CD4-positive, alpha-beta T cell (primary cell): Measurements from ENCODE around the gene PROSER1. TPM values are rescaled to one million over a fixed set of nuclear protein-coding genes. Genes with fewer than 3 reads are reported as not detected.

Source experiments
- ATAC-seq: fragments of 200-7000 bp; cut with Tn5 transposase; one replicate; pipeline ENCODE4 v1.10.0; 2022; ENCODE audit warnings: mild to moderate bottlenecking; ENCODE audit not compliant: poor library complexity
- CTCF ChIA-PET: fragments of 350-600 bp; sonication (Branson Sonifier 250); formaldehyde crosslinking; loops from one replicate; lab custom pipeline; 2021; ENCODE audit warnings: antibody characterized with exemption, inconsistent platforms; lab: Charles Lee
- POLR2A ChIA-PET: fragments of 350-600 bp; sonication (Branson Sonifier 250); formaldehyde crosslinking; loops from one replicate; lab custom pipeline; 2021; ENCODE audit warnings: antibody characterized with exemption, inconsistent platforms; lab: Charles Lee
- DNase-seq, 14 experiments: peaks; one replicate each; pipeline ENCODE4 v3.0.0-alpha.2; 2013 to 2020; ENCODE audit warnings: mixed read lengths in 2 of 14
- H3K27ac ChIP-seq, 2 donors: one replicate each; pipeline versions ENCODE4 v1.5.1 to v1.7.0; 2013; ENCODE audit warnings: low read length in 2 of 2, low read depth in 1 of 2, mild to moderate bottlenecking in 1 of 2
- H3K27me3 ChIP-seq, 2 experiments: 1 replicate in 1 of 2; 2 replicates in 1 of 2; pipeline versions ENCODE4 v1.6.1 to v1.7.0; 2013; ENCODE audit warnings: low read length in 2 of 2, control low read depth in 1 of 2, mild to moderate bottlenecking in 1 of 2, moderate library complexity in 1 of 2; ENCODE audit not compliant: insufficient read depth in 2 of 2, control insufficient read depth in 1 of 2
- H3K36me3 ChIP-seq: one replicate; pipeline ENCODE4 v1.6.1; 2013; ENCODE audit warnings: low read length, control low read depth; ENCODE audit not compliant: insufficient read depth
- H3K4me1 ChIP-seq: one replicate; pipeline ENCODE4 v1.6.1; 2013; ENCODE audit warnings: low read length, control low read depth; ENCODE audit not compliant: insufficient read depth
- H3K4me3 ChIP-seq: one replicate; pipeline ENCODE4 v1.5.1; 2013; ENCODE audit warnings: mild to moderate bottlenecking, low read length, moderate library complexity
- H3K9me3 ChIP-seq, 2 experiments: 1 replicate in 1 of 2; 2 replicates in 1 of 2; pipeline versions ENCODE4 v1.6.1 to v1.7.0; 2013; ENCODE audit warnings: low read length in 2 of 2, mild to moderate bottlenecking in 2 of 2, control low read depth in 1 of 2, moderate library complexity in 1 of 2; ENCODE audit not compliant: control insufficient read depth in 1 of 2, insufficient read depth in 1 of 2
- H3K27ac Mint-ChIP-seq: one replicate; pipeline ENCODE4 v1.8.0; 2020; ENCODE audit warnings: mixed read lengths
- H3K27me3 Mint-ChIP-seq: one replicate; pipeline ENCODE4 v1.8.0; 2021; ENCODE audit warnings: mixed read lengths
- H3K36me3 Mint-ChIP-seq: one replicate; pipeline ENCODE4 v1.8.0; 2021; ENCODE audit warnings: low read depth, mixed read lengths
- H3K4me1 Mint-ChIP-seq: one replicate; pipeline ENCODE4 v1.8.0; 2021; ENCODE audit warnings: low read depth, mixed read lengths
- H3K4me3 Mint-ChIP-seq: one replicate; pipeline ENCODE4 v1.8.0; 2020; ENCODE audit warnings: mild to moderate bottlenecking, mixed read lengths
- H3K9me3 Mint-ChIP-seq: one replicate; pipeline ENCODE4 v1.8.0; 2020; ENCODE audit warnings: mixed read lengths
- intact Hi-C, 2 experiments: fragments of 100-400 bp; cut with DNase I in 1 of 2; cut with micrococcal nuclease in 1 of 2; formaldehyde crosslinking; loops; one replicate each; pipeline versions ENCODE4 v1.15.1 to v1.9.0; 2023 to 2025; cut with DNase I, micrococcal nuclease
- total RNA-seq, 174 experiments: library from RNA in 2 of 174; stranded (reverse) in 2 of 174; gene quantifications; one replicate each; pipeline ENCODE4 v1.2.3 and lab custom pipeline; 2021 to 2026
- TF ChIP-seq, protein P1 (sequence below): fragments of 200-600 bp; IDR thresholded peaks from one replicate; pipeline ENCODE4 v1.8.0; 2022; ENCODE audit warnings: antibody characterized with exemption, mild to moderate bottlenecking

PROSER1 gene
- total RNA-seq, 2 experiments from 2014 or later: 29.3 to 35.3 TPM

DNA sequence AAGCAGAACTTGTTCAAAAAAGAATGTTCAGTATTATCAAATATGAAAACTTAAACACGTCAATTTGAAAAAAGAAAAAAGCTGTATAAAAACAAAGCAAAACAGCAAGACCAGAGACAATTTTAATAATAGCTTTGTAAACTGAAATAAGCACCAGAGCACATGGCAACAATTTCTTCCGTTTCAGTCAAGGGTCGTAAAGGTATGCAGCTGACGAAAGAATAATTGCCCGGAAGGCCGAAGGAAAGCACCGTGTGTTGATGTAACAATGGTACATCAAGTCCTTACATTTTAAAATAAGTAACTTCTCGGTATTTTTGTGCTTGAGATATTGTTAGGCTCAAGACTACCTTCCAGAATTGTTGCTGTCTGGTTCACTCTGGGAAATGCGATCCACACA, 1.7 kb downstream of the PROSER1 start:
- ChIA-PET CTCF (no interaction called here), POLR2A (interaction anchor here (2.7 kb wide), 1 partner anchor 12 kb away, joined by 11 read pairs; no protein-coding TSS in a partner anchor)
- Histone ChIP-seq H3K4me3 (peak overlapping the region; percentile 80), H3K36me3 (no peaks in the 10 kb centered on the region), H3K9me3 (no peaks in the 10 kb centered on the region), H3K4me1 (peaks cover 12% of the 10 kb centered on the region), H3K27ac (no peak overlapping the region), H3K27me3 (no peaks in the 10 kb centered on the region)
- H3K27me3 Mint-ChIP-seq: no peaks in the 10 kb centered on the region
- ATAC-seq: no peak
- no peaks in the 10 kb centered on the region for H3K9me3 Mint-ChIP-seq
- intact Hi-C loops: loop anchor here (5.0 to 10.0 kb wide), 3 partner anchors 621 to 1981 kb away; partner anchors contain the start of genes COG6 (in 1 of the 2) and SUPT20H (in 1 of the 2)
- DNase-seq: peak in 4 of 14 experiments; percentile 24 to 34 (median 34)
- peak overlapping the region; percentile 98 for H3K27ac Mint-ChIP-seq
- peaks cover 38% of the 10 kb centered on the region for H3K36me3 Mint-ChIP-seq
- H3K4me3 Mint-ChIP-seq: peak overlapping the region; percentile 95
- TF ChIP-seq, protein P1, sequence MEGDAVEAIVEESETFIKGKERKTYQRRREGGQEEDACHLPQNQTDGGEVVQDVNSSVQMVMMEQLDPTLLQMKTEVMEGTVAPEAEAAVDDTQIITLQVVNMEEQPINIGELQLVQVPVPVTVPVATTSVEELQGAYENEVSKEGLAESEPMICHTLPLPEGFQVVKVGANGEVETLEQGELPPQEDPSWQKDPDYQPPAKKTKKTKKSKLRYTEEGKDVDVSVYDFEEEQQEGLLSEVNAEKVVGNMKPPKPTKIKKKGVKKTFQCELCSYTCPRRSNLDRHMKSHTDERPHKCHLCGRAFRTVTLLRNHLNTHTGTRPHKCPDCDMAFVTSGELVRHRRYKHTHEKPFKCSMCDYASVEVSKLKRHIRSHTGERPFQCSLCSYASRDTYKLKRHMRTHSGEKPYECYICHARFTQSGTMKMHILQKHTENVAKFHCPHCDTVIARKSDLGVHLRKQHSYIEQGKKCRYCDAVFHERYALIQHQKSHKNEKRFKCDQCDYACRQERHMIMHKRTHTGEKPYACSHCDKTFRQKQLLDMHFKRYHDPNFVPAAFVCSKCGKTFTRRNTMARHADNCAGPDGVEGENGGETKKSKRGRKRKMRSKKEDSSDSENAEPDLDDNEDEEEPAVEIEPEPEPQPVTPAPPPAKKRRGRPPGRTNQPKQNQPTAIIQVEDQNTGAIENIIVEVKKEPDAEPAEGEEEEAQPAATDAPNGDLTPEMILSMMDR: no peak
- H3K4me1 Mint-ChIP-seq: peaks cover 83% of the 10 kb centered on the region

DNA sequence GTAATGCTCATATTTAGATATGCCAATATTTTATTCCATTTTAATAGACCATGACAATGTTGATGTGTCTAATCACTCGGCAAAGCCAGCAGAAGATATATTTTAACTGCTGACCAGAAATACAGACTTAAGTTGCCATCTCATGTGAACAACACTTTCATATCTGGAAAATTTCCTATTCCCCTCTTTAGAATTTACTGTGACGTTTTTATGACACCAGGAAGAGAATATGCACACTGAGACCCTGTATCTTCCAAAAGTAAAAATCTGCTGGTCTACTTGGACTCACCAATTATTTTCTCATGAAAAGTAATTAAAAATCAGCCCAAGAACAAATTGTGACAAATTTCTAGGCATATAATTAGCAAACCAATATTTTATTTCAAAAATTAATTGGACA, 2.1 kb downstream of the PROSER1 start:
- Histone ChIP-seq H3K4me3 (peak overlapping the region; percentile 80), H3K4me1 (peaks cover 12% of the 10 kb centered on the region), H3K27me3 (no peaks in the 10 kb centered on the region), H3K36me3 (peaks cover 3% of the 10 kb centered on the region), H3K27ac (no peak overlapping the region), H3K9me3 (no peaks in the 10 kb centered on the region)
- H3K27me3 Mint-ChIP-seq: no peaks in the 10 kb centered on the region
- H3K4me1 Mint-ChIP-seq: peaks cover 80% of the 10 kb centered on the region
- no peaks in the 10 kb centered on the region for H3K9me3 Mint-ChIP-seq
- intact Hi-C loops: loop anchor here (5.0 to 10.0 kb wide), 3 partner anchors 622 to 1981 kb away; partner anchors contain the start of genes COG6 (in 1 of the 2) and SUPT20H (in 1 of the 2)
- H3K36me3 Mint-ChIP-seq: peaks cover 35% of the 10 kb centered on the region
- peak overlapping the region; percentile 98 for H3K27ac Mint-ChIP-seq
- POLR2A ChIA-PET: interaction anchor here (2.7 kb wide), 1 partner anchor 13 kb away, joined by 11 read pairs; no protein-coding TSS in a partner anchor
- CTCF ChIA-PET: no interaction called here
- ATAC-seq: no peak
- TF ChIP-seq, protein P1: no peak
- no peak for DNase-seq
- H3K4me3 Mint-ChIP-seq: peak overlapping the region; percentile 95

DNA sequence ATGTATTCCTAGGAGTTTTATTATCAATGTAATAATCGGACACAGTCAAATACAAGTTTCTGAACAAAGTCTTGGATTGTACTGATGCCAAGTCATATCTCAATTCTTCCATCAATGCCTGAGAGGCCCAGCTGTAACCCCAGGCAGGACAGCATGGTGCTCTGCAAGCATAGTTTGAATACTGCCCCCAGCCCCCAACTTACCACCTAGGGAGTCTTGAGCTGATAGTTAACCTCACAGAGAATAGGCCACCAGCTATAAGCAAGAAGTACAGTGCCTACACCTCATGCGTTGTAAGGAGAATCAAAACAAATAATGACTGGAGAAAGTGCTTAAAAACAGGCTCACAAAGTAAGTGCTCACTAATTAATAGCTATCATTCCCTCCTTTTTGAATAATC, 2.7 kb downstream of the PROSER1 start:
- CTCF ChIA-PET: no interaction called here
- Mint-ChIP-seq H3K36me3 (peaks cover 37% of the 10 kb centered on the region), H3K4me1 (peaks cover 74% of the 10 kb centered on the region), H3K4me3 (peak overlapping the region; percentile 95), H3K9me3 (no peaks in the 10 kb centered on the region), H3K27ac (peak overlapping the region; percentile 98), H3K27me3 (no peaks in the 10 kb centered on the region)
- no peak overlapping the region for H3K27ac ChIP-seq
- H3K36me3 ChIP-seq: peaks cover 7% of the 10 kb centered on the region
- H3K4me3 ChIP-seq: peak overlapping the region; percentile 80
- H3K4me1 ChIP-seq: peaks cover 12% of the 10 kb centered on the region
- TF ChIP-seq, protein P1: no peak
- intact Hi-C loops: loop anchor here (5.0 to 10.0 kb wide), 3 partner anchors 622 to 1980 kb away; partner anchors contain the start of genes COG6 (in 1 of the 2) and SUPT20H (in 1 of the 2)
- no peaks in the 10 kb centered on the region for H3K27me3 ChIP-seq
- DNase-seq (no peak), ATAC-seq (no peak)
- POLR2A ChIA-PET: no interaction called here
- no peaks in the 10 kb centered on the region for H3K9me3 ChIP-seq
